GM18909 (cell line): ENCODE measurements around the gene EPX.
A peak's percentile ranks its signal among the peaks of the same experiment; 100 is the strongest.

Experiments
- ATAC-seq: cut with Tn5 transposase; IDR thresholded peaks from one replicate; pipeline ENCODE4 v1.9.1; 2021; ENCODE audit warnings: mild to moderate bottlenecking; ENCODE audit not compliant: unreplicated experiment, poor library complexity

EPX gene

DNA sequence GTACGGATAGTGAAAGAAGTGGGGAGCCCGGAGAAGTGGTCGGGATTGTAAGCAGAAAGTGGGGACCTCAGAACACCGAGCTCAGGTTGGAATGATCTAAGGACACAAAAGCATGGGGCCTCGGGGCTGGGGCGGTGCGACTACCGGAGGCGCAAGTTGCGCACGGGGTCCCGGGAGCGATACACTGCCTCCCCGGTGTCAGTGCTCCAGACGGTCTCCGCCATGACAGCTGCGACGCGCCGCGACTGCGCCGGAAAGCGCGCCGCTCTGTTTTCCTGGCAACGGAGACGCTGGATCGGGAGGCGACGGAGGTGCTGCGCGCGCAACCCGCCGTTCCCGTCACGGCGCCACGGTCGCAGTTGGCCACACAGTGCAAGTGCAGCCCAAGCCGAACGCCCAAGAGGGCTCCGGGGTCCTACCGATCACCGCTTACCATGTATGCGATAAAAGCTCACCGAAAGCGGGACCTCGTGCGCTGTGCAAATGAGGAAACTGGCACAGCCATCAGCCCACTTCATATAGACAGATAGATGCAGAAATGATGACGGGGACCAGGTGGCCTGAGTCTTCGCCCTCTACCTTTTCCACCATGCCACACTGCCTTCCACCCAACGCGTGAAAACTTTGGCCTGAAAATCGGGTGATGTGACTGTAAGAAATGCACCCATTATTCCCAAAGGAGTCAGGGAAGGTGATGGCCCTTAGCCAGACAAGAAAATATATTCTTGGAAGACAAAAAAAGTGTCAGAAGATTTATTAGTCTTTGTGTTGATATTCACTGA, 26.7 kb downstream of the EPX start, which contains the start of gene MKS1:
Gene MKS1 (minus strand): TSS at position 249 of the 782 bp plus-strand sequence. CDS start 25 bp downstream, at position 224.
- ATAC-seq, result peak; percentile 95

DNA sequence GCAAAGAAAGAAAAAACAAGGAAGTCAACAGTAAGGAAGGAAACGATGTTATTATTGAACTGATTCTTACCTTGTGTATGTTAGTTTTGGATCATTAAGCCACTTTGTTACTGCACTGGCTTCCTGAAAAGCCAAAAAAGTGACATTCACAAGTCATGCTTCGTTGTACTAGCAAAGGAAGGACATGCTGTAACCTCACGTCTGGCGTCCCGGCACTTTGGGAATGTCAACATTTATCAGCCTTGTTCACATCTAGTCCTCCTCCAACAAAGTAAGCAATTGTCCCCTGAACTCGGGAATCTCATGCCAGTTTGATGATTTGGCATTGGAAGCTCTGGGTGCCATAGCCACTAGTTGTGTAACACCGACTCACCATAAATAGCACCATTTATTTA, 27.3 kb downstream of the EPX start:
- ATAC-seq, result no peak

DNA sequence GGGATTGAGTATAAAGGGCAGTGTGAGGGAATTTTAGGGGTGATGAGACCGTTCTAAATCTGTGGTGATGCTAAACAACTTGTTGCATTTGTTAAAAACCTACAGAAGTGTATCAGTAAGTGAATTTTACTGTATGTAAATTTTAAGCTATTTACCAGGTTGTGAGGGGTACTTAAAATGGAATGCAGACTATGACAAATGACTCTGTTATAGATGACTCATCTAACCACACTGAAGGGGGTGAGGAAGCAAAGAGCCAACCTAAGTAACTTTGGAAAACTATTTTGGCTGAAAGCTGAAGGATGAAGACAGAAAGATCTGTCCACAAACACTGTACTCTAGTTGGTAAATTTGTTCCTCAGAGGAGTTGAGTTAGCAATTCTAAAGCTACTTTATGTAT, 31.8 kb downstream of the EPX start:
- ATAC-seq, result no peak

DNA sequence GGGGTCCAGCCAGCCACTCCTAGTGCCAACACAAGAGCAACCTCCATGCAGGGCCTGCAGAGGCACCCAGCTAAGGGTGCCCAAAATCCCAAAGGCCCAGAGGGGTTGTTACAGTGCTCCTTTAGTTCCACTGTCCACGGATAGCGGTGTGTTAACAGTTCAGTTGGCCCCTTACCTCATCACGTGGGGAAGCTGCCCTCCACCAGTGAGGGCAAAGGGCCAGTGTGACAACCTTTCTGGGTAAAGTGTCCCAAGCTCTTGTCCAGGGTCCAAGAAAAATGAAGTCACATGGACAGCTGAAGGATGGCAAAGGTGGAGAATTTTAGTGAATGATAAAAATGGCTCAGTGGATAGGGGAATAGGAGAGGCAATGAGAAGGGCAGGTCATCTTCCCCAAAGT, 35.2 kb downstream of the EPX start:
- ATAC-seq, result no peak

DNA sequence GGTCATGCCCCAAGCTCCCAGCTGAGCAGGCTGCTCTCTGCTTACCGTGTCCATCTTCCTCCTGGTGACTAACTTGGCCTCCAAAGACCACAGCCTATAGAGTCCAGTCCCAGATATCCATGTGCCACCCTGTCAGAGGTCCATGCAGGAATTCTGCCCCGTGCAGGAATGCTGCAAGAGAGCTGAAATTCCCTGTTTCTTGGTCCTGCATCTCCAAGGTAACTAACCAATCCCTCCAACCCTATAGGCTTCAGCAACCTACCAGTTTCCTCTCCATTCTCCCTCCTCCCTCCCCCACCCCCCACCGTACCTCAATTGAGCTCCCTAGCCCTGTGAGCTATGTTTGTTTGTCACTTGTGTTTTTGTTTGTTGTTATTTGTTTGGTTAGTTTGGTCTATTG, 36.2 kb downstream of the EPX start:
- ATAC-seq, result no peak

DNA sequence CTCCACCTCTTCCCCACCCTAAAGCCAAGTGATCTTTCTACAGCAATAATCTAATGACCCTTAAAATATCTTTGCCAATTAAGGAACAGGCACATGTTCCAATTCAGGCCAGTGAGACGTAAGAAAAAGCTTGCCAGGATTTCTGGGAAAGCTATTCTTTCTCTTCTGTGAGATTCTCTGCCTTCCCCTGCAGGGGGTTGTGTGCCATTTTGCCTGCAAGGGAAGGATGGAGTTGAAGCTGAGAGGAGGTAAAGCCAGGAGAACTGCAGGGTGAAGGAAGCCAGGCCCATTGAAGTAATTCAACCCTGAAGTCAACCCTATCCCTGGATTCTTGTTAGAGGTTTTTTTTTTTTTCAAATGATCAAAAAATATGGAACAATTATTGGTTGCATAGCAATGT, 36.9 kb downstream of the EPX start:
- ATAC-seq, result no peak

DNA sequence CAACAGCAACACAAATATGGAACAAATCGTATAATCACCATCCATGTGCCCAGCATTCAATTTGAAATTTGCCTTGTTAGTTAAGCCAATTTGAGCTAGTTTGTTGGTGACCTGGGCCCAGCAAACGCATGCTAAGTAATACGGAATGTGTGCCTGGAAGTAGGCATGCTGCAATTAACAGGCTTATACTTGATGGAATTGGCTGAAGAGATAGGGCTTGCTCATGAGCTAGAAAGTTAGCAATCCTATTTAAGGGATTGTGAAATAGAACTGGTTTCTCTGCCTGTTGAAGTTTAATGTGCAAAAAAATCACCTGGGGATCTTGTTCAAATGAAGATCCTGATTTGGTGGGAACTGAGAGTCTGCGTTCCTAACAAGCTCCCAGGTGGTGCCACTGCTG, 37.4 kb downstream of the EPX start:
- ATAC-seq, result no peak

DNA sequence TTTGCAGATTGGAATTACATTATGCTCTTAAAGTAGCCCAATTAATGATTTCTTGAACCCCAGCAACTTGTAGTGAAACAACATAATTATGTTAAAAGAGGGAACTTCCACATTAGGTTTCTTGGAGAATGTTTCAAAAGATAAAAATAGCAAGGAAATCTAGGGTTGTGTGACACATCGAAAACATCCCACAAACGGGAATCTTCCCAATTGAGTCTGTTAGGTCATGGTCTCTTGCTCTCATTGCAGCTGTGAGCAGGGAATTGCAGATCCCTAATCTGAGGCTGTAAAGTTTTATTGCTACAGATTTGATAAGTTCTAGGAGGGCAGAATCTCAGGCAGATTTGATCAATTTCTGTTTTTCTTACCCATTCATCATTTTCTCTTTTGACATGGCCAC, 39.1 kb downstream of the EPX start:
- ATAC-seq, result no peak

DNA sequence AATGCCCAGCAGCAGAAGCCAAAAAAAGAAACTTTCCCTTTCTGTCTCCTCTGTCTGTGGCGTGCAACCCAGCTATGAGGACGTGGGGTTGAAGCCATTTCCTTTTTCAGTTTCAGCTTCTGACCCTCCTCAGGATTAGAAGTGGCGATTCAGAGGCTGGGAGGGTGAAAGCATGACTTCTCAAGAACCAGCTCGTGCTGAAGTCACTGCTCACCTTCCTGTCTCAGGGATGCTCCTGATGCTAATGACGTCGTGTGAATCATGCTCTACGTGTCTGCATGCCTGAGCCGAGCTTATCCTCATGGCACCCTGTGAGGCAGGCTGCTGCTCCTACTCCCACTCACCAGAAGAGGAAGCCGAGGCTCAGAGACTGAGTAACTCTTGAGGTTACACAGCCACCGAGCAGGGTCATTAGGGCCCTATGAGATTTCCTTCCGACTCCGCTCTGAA, 40.2 kb downstream of the EPX start:
- peak; percentile 80 for ATAC-seq

DNA sequence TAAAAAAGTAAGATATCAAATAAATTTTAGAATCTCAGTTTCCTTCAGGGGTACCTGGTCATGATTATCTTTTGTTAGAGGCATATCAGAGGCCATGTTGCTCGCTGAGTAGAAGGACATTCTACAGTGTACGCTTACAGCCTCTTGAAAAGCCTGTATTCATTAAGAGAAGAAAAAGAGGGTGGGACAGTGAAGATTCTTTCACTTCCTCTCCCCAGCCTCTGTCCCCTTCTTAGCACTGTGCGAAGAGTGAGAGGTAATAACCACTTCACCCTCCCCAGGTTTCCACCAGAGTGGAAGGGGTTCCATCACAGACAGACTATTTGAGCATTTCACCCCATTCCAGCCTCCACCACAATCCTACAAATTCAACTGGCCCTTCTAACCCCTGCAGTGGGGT, 41.0 kb downstream of the EPX start:
- ATAC-seq, result peak; percentile 63

DNA sequence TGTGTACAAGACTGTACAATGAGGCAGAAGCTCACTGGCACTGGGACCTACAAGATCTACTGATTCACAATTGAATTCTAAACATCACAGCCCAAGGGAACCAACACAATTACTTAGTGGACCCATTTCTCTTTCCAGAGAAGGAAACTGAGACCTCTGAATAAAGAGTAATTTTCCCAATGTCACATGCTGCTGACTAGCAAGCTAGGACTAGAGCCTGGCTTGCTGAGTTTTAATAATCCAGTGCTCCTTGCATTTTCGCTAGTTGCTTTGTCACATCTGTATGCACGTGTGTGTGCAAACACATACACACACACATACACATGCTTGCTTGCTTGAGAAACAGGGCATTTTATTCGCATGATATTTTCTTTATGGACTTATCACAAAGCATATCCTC, 42.0 kb downstream of the EPX start:
- ATAC-seq, result no peak

DNA sequence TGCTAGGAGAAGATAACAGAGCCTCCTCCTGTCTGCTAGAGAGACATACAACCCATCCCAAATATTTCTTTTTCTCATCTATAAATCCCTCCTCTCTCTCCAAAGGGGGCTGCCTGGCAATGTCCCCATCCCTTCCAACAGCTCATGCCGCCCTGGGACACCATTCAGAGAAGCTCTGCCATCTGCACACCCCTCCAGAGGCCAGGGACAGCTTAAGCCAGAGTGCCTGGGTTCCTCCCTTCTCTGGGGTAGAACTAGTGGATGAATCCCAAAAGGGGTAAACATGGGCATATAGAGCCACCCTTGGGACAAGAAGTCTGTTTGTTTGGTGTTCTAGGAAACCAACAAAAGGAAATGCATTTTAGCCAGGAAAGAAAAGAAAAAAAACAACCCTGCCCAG, 43.3 kb downstream of the EPX start:
- ATAC-seq, result no peak

DNA sequence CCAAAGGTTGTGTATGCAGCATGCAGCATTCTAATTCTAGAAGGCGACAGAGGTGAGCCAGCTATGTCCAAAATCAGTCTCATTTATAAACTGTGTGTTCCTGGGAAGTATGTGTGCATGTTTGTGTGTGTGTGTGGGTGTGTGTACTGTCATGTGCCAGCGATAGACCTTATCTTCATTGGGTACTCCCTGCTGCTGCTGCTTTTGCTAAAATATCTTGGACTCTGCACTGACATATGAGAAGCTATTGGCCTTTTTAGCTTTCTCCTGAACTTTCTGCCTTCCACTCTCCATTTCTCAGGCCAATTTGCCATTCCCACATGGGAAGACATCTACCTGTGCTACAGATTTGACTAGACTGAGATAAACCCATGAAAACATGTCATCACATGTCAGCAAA, 43.9 kb downstream of the EPX start:
- ATAC-seq, result no peak

DNA sequence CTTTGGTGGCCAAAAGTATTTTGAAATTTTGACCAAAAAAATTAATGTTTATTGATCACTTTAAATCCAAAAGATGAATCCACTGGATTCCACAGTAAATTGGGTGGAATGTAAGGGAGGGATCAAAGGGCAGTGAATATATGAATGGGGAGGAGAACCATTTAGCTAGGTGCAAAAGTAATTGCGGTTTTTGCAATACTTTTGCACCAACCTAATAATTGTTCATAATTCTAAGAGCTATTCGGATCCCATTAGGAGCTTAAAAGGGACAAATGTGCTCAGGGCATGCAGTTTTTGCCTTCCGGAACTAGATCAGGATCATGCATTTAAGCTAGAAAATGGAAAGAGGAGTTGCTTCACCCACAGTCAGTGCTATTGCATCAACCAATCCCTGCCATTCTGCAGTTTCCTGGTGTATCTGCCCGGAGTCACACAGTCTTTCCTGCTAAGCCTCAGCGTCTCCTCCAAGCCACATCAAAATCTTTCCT, 45.7 kb downstream of the EPX start, which contains the start of gene LPO:
Gene LPO (plus strand): TSS at position 438 of the 488 bp plus-strand sequence. CDS start 4,396 bp downstream, outside the sequence.
- ATAC-seq, result no peak

DNA sequence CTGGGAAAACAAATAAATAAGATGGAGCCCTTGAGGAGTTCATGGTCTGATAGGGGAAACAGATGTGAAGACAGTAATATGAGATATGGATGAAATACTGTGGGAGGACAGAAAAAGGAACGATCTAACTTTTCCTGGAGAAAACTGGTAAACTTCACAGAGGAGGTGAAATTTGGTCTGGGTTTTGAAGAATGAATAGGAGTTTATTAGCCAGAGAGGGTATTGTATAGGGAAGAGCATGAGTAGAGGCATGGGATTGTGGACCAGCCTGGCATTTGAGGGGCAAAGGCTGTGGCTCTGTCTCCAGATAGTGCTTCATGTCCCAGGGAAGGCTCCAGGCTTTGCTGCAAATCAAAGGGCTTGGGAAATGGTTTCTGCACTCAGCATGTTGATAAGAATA, 47.5 kb downstream of the EPX start:
- ATAC-seq, result no peak

DNA sequence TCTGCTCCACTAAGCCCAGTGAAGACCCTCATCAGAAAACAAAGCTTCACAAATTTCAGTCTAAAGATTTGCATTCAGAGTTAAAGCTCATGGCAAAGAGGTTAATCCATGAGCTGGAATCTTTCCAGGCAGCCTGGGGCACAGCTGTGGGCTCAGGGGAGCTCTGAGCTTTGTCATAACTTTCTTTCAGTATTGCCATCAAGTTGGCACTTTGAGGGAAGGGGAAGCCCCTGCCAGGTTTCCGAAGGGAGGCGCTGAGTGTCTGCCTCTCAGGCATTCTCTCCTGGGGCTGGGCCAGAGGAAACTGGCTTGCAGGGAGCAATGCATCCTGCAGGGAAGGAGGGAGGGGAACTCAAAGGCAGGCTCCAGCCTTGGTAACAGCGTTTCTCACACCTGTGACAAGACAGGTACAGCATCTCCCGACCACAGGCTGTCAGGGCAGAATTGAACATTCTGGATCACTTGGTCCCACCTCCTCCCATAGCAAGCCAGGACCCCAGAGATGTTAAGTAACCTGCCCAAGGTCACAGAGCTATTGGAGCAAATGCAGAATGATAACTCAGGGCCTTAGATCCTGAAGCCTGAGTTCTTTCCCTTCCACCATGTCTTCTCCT, 49.8 kb downstream of the EPX start:
- no peak for ATAC-seq

DNA sequence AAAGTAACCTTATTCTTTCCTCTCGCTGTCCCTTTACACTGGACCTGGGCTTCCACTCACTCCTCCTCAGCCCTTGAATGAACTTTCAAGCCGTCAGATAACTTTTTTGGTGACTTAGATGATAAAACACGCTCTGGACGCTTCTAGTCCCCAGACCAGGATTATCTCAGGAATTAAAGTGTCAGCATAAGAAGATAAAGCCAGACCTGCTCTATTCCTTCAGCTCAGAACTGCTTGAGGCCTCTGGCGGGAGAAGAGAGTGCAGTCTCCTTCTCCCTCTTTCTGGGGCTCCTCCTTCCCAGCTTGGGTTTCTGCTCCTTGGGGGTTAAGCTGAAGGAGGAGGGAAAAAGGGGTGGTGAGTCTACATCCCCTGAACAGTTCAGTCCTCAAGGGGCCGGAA, 52.4 kb downstream of the EPX start:
- no peak for ATAC-seq

DNA sequence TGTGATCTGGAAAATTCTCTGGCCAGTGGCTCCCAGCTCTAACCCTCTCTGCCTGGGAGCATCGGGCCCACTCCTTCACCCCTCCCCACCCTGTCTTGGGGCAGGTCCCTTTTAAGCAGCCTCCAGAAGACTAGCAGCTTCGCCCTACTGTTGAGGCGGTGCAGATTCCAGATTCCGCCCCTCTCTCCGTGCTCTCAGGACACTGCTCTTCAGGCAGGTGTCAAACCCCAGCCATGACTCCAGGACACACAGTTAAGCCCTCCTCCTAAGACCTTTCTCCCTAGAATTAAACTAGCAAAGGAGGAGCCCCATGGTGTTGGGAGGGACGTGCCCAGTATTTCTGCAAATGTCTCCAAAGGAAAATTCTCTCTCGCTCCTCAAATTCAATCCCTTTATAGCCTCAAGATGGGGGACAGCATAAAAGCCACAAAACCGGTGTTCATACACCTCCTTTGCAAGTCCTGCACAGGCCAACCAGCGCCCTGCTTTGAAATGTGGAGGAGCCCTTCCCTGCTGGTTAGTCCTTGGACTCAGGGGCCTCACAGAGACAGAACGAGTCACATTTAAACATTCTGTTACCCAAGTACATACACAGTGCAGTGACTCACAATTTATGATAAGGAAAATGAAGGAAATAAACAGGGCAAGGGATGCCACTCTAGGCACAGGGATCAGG, 53.0 kb downstream of the EPX start:
- no peak for ATAC-seq

DNA sequence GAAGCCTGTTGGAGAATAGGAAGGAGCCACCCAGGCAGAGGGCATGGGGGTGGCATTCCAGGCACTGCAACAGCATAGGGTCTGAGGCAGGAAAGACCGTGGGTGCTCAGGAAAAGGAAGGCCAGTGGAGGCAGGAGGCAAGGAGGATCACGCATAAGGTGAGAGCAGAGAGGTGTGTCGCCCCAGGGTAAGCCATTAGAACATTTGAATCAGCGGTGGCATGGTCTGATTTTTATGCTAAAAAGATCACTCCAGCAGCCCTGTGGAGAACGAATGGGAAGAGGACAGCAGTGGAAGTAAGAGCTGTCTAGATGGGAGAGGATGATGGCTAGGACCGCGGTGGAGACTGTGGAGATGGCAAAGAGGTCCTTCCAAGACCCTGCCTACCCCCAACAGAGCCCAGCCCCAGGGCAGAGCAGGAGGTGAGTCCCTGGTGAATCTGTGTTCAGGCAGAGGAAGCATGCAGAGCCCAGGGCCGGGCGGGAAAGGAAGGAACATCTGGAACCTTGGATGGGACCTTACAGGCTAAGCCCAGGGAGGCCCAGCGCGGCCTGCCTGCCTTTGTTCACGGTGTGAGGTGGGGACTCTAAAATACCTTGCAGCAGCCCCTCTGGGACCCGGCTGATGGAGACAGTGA, 53.7 kb downstream of the EPX start:
- ATAC-seq, result no peak

DNA sequence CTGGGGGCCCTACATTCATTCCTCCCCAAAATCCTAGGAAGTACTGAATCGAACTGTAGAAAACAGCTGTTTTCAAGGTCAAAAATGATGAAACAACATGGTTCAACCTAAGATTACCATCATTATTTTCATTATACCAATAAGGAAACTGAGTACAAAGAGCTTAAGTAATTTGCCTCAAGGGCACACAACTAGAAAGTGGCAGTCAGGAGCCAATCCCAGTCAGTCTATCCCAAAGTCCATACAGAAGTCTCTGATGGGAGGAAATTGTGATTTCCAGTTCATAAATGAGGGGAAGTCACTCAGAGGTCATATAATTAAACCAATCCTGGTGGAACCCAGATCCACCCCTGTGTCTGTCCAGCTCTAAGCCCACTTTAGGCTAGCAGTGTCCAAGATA, 54.3 kb downstream of the EPX start:
- no peak for ATAC-seq
